GM12801 (cell line): ENCODE results near the gene CLK2.

ENCODE experiments used
- TF ChIP-seq, protein P1 (sequence below): IDR thresholded peaks from one replicate; pipeline ENCODE4 v1.5.1; 2011; ENCODE audit warnings: control low read depth; ENCODE audit not compliant: insufficient read length; ENCODE audit errors: extremely low read depth

Gene CLK2

DNA sequence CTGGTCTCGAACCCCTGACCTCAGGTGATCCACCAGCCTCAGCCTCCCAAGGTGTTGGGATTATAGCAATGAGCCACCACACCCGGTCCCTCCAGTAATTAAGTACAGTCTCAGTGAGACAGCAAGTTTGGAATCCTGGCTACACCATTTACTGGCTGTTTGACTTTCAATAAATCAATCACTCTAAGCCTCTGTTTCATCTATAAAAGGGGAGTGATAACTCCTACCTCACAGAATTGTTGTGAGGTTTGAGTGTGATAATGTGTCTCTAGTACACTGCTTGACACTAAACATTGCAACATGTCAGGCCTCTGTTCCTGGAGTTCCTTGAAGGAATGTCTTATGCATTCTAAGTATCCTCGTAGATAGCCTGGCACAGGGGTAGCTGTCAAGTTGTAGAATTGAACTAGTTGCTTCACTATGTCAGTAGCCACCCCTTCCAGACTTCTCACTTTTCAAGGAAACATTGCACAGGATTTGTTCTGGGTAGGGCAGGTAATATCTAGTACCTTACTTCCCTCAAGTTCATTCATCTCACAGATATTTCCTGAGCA is 30.4 kb downstream of the CLK2 start:
- TF ChIP-seq, protein P1, sequence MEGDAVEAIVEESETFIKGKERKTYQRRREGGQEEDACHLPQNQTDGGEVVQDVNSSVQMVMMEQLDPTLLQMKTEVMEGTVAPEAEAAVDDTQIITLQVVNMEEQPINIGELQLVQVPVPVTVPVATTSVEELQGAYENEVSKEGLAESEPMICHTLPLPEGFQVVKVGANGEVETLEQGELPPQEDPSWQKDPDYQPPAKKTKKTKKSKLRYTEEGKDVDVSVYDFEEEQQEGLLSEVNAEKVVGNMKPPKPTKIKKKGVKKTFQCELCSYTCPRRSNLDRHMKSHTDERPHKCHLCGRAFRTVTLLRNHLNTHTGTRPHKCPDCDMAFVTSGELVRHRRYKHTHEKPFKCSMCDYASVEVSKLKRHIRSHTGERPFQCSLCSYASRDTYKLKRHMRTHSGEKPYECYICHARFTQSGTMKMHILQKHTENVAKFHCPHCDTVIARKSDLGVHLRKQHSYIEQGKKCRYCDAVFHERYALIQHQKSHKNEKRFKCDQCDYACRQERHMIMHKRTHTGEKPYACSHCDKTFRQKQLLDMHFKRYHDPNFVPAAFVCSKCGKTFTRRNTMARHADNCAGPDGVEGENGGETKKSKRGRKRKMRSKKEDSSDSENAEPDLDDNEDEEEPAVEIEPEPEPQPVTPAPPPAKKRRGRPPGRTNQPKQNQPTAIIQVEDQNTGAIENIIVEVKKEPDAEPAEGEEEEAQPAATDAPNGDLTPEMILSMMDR: no peak

DNA sequence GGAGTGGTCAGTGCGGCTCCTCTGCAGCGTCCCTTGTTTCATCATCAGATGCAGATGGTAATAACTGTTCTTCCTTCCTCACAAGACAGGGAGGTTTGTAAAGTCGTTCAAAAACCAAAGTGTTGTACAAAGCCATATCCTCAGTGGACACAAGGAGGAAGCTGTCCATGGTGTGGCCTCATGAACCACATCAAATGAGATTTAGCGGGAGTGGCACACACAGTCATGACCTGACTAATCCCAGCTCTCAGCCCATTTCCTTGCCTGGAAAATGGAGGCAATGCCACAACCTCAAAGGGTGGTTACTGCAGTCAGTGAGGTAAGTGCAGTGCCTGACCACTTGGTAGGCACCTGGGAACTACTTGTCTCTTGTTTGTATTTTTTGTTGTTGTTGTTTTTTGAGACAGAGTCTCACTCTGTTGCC is 31.5 kb downstream of the CLK2 start:
- TF ChIP-seq, protein P1: no peak

DNA sequence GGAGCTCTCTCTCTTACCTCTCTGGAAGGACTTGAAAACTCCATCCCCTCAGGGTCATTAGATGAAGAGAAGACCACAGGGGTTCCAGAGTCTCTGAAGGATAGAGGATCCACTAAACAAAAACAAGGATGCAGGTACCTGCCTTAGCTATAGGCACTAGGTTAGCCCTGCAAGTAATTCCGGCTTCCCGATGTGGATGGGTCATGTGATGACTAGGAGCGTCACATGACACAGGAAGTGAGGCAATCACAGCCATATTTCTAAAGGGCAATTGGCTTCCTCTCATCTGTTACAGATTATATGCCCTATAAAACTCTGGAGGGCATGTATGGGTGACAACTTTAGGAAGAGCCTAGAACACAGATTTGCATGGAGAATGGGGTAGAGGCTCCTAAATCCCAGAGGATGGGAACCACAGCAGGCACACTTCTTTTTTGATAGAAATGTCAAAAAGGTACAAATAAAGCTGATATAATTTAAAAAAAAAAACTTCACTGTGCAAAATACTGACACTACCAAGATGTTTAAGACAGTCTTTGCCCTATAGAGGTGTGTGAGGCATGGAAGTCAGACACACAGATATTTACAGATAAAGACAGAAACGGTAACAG is 32.1 kb downstream of the CLK2 start:
- TF ChIP-seq, protein P1: no peak

DNA sequence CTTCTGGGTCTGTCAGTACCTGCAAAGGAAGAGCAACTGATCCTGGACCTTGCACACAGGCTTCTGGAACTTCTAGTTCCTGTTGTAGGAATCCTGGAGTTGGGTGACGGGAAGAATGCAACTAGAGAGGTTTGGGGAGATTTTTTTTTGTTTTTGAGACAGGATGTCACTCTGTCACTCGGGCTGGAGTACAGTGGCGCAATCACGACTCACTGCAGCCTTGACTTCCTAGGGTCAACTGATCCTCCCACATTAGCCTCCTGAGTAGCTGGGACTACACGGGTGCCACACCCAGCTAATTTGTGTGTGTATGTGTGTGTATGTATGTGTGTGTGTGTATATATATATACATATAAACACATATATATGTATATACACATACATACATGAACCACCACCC is 36.9 kb downstream of the CLK2 start:
- TF ChIP-seq, protein P1: no peak

DNA sequence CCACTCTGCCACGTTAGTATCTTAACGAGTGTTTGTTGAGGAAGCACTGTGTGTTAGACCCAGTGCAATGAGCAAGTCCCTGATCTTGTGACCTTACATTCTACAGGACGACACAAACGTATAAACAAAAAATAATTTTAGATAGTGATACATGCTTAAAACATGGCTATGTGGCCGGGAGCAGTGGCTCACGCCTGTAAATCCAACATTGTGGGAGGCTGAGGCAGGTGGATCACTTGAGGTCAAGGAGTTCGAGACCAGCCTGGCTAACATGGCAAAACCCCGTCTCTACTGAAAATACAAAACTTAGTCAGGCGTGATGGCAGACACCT is 45.2 kb downstream of the CLK2 start:
- TF ChIP-seq, protein P1: no peak

DNA sequence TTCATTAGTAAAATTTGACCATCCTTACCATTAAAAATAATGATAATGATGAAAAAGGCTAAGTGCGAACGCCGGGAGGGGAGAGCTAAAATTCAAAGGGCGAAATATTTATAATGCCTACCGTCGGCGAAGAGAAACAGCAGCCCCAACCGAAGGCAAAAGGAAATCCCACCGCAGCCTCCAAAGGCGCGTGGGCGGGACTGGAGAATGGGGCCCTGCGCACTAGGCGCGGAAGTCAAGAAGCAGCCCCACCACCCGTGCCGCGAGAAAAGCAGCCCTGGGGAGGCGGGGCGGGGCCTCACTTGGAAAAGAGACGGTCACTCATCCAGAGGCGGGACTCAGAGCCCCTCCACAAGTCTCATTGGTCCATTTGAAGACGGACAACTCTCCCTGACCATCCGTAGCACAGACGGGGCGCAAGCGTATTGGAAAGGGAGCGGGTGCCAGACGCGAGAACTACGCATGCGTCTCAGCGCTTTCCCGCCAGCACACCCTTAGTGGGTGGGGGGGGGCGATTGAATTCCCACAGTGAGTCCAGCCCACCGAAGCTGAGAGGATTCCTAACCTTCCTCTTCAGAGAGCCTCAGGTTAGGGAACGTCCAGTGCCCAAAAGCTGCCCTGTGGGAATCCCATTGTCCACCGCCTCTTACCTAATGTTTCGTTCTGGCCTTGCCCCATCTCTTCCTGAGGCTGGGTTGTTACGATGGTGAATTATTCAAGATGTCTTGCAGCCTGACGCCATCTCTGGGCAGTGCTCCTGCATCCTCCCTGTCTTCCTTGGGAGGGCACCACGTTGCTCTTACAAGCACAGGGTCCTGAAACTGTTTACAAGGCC is 45.8 kb downstream of the CLK2 start:
- TF ChIP-seq, protein P1: no peak

DNA sequence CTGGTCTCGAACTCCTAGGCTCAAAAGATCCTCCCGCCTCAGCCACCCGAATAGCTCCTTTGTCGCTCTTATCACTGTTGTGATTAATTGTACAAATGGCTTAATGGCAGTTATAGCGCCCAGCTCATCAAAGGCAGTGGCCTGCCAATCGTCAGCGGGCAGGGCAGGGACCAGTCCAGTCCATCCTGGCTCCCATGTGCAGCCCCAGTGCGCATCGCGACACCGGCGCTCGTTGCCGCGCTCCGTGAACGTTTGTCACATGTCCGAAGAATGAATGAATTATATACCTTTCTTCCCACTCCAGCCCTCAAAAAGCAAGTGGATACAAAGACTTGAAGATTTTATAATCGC is 46.4 kb downstream of the CLK2 start:
- TF ChIP-seq, protein P1: no peak
